LNCAP (cell line): ENCODE data around the gene JAKMIP2.

Experiments
- TF ChIP-seq, protein P1 (sequence below): fragments of 450-650 bp; IDR thresholded peaks from 2 replicates; pipeline ENCODE4 v1.5.1; 2017; ENCODE audit warnings: mild to moderate bottlenecking

The JAKMIP2 gene

DNA sequence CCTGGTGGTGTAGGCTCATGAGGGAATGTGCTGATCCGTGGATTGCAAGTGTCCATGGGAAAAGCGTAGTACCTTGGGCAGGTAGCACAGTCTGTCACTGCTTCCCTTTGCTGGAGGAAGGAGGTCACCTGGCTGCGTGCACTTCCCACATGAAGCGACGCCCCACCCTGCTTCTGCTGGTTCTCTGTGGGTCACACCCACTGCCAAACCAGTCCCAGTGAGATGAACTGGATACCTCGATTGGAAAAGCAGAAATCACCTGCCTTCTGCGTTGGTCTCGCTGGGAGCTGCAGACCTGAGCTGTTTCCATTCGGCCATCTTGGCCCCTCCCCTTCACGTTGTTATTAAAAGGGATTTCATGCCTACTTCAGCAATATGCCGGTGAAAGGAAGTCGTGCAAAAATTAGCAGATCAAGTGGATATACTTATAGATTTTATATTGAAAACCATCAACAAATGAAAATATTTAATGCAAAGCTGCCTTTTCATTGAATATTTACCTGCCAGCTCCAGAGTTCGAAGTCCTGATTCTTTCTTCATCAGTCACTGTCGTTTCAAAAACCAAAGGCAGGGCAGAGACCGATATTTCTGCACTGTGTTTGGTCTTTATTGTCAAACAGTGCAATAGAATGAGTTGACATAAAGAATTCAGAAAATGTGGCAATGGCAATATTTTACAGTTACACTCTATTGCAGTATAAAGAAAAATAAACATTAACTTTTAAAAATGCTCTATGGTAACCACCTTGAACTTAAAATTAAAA lies 123.2 kb downstream of the JAKMIP2 start:
- TF ChIP-seq, protein P1, sequence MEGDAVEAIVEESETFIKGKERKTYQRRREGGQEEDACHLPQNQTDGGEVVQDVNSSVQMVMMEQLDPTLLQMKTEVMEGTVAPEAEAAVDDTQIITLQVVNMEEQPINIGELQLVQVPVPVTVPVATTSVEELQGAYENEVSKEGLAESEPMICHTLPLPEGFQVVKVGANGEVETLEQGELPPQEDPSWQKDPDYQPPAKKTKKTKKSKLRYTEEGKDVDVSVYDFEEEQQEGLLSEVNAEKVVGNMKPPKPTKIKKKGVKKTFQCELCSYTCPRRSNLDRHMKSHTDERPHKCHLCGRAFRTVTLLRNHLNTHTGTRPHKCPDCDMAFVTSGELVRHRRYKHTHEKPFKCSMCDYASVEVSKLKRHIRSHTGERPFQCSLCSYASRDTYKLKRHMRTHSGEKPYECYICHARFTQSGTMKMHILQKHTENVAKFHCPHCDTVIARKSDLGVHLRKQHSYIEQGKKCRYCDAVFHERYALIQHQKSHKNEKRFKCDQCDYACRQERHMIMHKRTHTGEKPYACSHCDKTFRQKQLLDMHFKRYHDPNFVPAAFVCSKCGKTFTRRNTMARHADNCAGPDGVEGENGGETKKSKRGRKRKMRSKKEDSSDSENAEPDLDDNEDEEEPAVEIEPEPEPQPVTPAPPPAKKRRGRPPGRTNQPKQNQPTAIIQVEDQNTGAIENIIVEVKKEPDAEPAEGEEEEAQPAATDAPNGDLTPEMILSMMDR = no peak

DNA sequence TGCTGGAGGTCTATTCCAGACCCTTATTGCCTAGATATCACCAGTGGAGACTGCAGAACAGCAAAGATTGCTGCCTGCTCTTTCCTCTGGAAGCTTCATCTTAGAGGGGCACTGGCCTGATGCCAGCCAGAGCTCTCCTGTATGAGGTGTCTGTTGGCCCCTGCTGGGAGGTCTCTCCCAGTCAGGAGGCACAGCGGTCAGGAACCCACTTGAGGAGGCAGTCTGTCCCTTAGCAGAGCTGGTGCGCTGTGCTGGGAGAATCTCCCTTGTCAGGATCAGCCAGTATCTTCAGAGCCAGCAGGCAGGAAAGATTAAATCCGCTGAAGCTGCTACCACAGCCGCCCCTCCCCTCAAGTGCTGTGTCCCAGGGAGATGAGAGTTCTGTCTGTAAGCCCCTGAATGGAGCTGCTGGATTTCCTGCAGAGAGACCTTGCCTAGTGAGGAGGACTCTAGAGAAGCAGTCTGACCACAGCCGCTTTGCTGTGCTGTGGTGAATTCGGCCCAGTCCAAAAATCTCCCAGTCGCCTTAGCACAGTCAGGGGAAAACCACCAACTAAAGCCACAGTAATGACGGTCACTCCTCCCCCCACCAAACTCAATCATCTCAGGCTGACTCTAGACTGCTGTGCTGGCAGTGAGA lies 124.1 kb downstream of the JAKMIP2 start:
- TF ChIP-seq, protein P1 = no peak

DNA sequence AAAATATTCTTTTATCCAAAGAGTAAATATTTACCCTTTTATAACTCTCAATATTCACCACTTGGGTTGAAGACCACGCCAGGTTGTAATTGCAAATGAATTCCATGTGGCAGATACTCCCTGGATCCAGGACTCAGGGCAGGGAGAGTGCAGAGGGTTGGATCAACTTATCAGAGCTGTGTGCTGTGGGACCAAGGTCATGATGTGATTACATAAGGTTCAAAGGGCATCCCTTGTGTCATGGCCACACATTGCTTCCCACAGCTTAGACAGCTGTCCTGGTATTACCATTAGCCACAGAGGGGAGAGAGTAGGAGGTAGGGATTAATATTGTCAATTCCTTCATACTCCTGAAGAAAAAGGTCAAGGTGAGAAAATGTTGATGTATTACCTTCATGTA lies 133.9 kb downstream of the JAKMIP2 start:
- TF ChIP-seq, protein P1 = no peak

DNA sequence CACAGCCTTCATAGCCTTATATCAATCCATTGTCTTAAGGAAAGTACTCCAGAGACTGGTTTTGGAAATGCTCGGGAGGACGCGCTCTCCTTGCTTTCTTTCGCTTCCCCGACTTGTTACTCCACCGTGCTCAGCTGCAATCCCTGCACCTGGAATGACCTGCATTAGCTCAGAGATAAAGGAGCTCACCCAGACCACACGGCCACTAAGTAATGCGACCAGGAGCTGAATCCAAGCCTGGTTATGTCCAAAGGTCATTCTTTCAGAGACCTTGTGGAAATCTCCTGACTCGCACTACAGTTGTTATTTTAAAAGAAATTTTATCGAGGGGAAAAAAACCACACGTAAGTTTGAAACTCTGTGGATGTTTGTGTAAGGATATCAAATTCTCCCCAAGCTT lies 137.3 kb downstream of the JAKMIP2 start:
- TF ChIP-seq, protein P1 = no peak

DNA sequence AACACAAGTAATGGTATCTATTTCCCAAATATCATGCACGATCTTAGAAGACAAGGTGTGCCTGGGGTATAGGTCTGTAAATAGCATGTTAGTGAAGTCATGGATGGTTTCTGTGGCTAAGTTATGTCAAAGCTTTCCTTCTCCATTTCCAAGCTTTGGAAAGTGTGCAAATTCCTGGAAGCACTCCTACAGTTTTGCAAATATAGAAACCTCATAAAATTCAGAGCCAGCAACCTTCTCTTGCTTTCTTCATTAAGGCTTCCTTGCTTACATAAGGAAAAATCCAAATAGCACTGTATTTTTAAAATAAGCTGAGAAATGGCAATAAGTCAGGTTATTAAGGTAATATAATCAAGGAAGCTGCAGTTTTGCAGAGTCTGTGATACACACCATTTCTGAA lies 138.1 kb downstream of the JAKMIP2 start:
- TF ChIP-seq, protein P1 = no peak

DNA sequence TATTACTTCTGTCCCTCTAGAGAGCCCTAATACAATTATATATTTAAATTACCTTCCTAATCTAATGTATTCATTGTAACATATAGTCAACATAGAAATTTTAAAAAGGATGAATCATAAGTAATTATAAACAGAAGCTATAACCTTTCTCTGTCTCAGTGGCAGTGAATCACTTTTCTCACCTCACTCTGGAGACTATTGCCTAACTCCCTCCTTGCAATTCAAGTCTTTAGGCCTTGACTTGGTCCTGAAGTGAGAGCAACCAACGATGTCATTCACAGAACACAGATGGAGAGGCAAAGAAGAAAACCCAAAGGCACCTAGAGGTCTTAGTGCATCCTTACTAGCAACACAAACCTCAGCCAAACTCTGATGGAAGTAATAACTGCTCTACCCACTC lies 139.4 kb downstream of the JAKMIP2 start:
- TF ChIP-seq, protein P1 = no peak

DNA sequence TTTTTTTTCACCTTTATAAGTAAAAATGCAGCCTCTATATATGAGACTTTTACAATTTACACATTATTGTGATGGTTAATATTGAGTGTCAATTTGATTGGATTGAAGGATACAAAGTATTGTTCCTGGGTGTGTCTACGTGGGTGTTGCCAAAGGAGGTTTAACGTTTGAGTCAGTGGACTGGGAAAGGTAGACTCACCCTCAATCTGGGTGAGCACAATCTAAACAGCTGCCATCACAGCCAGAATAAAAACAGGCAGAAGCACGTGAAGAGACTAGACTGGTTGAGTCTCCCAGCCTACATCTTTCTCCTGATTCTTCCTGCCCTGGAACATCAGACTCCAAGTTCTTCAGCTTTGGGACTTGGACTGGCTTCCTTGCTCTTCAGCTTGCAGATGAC lies 139.9 kb downstream of the JAKMIP2 start:
- TF ChIP-seq, protein P1 = no peak
